K562 (cell line): ENCODE results near the gene NAGPA. TPM values are rescaled to one million over a fixed set of nuclear protein-coding genes. Genes with fewer than 3 reads are reported as not detected.
A peak's percentile ranks its signal among the peaks of the same experiment; 100 is the strongest.

ENCODE experiments used
- BCOR ChIP-seq: fragments of 450-650 bp; IDR thresholded peaks from 2 replicates; pipeline ENCODE4 v1.6.1; 2016
- HMG20B ChIP-seq: fragments of 250-450 bp; sonication (Bioruptor Pico); IDR thresholded peaks from 2 replicates; pipeline ENCODE4 v1.5.0; 2021; ENCODE audit warnings: mild to moderate bottlenecking
- KDM1A ChIP-seq, 2 experiments: fragments of 450-650 bp; IDR thresholded peaks; 2 replicates each; pipeline ENCODE4 v1.6.1; 2016; ENCODE audit warnings: mild to moderate bottlenecking in 2 of 2
- MTA3 ChIP-seq: fragments of 450-650 bp; formaldehyde crosslinking; IDR thresholded peaks from 2 replicates; pipeline ENCODE4 v1.6.1; 2017; ENCODE audit warnings: mild to moderate bottlenecking, borderline replicate concordance
- RFX5 ChIP-seq: IDR thresholded peaks from 2 replicates; pipeline ENCODE4 v1.6.1; 2011; ENCODE audit warnings: low read depth, mild to moderate bottlenecking, improper control_type of control experiment, low read length
- TARDBP ChIP-seq: fragments of 450-650 bp; IDR thresholded peaks from 2 replicates; pipeline ENCODE4 v1.6.1; 2016
- TEAD1 ChIP-seq, 2 experiments: fragments of 450-650 bp in 1 of 2; sonication (generic) in 1 of 2; formaldehyde crosslinking; IDR thresholded peaks; 2 replicates each; pipeline versions ENCODE4 v1.4.0 to v1.8.0; 2020 to 2022; ENCODE audit warnings: mild to moderate bottlenecking in 2 of 2, missing genetic modification reagents in 1 of 2
- polyA plus RNA-seq, 8 experiments: library from polyadenylated mRNA; depleted of rRNA in 4 of 8; stranded (reverse) in 5 of 8; unstranded in 3 of 8; fragments of >200 nt; fragmentation: Nextera tagmentation in 2 of 8; fragmentation: Illumina TruSeq in 1 of 8; extraction: Ambion mirVana in 2 of 8; extraction: Trizol in 1 of 8; gene quantifications; 2 replicates each; pipeline versions ENCODE4 v1.2.1 to v1.2.3, GENCODE V29; 2011 to 2014; ENCODE audit warnings: inconsistent platforms in 1 of 8, missing spikeins in 1 of 8
- total RNA-seq, 7 experiments: library from RNA; depleted of rRNA in 6 of 7; stranded (reverse); fragments of >200 nt in 6 of 7; fragmentation: Illumina TruSeq in 2 of 7; extraction: Trizol in 2 of 7; gene quantifications; 2 replicates each; pipeline versions ENCODE4 v1.2.1 to v1.2.3, GENCODE V29; 2011 to 2021; ENCODE audit warnings: low replicate concordance in 1 of 7
- TF ChIP-seq, protein P1 (sequence below), 2 experiments: fragments of 450-650 bp in 1 of 2; sonication (generic) in 1 of 2; formaldehyde crosslinking; conservative IDR thresholded peaks; 2 replicates each; pipeline versions ENCODE4 v1.4.0 to v1.8.1; 2020 to 2022; ENCODE audit warnings: mild to moderate bottlenecking in 1 of 2, missing genetic modification reagents in 1 of 2
- TF ChIP-seq, protein P2 (sequence below): fragments of 450-650 bp; IDR thresholded peaks from 2 replicates; pipeline ENCODE4 v1.6.1; 2018; ENCODE audit warnings: mild to moderate bottlenecking, low read depth; ENCODE audit not compliant: partially characterized antibody
- TF ChIP-seq, protein P3 (sequence below): IDR thresholded peaks from 3 replicates; pipeline ENCODE4 v1.6.1; 2011; ENCODE audit warnings: borderline replicate concordance, mild to moderate bottlenecking, moderate library complexity; ENCODE audit not compliant: insufficient read length; ENCODE audit errors: extremely low read depth

Gene NAGPA
- total and polyA plus RNA-seq, 9 of the 15 experiments (the other 6 are each of a cell fraction or from before 2014, with no cell fraction given): 0.15 to 12.7 (median 4.6) TPM

DNA sequence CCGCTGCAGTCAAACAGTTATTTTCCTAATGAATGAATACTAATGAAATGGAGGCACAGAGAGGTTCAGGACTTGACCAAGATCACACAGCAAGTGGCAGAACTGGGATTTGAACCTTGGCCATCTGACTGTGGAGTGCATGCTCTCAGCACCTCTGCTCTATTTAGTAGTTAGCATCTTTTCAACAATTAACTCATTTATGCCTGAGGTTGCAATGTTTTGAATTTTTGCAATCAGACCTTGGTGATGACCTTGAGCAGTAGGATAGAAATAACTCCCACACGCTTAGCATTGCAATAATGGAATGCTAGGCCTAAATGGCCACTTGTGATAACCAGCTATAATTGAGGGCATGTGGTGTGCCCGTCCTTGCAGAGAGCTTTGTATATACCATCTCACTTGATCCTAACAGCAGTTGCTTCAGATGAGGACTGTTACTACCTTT is 31.0 kb downstream of the NAGPA start (continued):
- TF ChIP-seq, protein P1, sequence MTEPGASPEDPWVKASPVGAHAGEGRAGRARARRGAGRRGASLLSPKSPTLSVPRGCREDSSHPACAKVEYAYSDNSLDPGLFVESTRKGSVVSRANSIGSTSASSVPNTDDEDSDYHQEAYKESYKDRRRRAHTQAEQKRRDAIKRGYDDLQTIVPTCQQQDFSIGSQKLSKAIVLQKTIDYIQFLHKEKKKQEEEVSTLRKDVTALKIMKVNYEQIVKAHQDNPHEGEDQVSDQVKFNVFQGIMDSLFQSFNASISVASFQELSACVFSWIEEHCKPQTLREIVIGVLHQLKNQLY (CRISPR knock-in tag; conservative IDR thresholded peaks at IDR 0.05): no peak
- TF ChIP-seq, protein P2, sequence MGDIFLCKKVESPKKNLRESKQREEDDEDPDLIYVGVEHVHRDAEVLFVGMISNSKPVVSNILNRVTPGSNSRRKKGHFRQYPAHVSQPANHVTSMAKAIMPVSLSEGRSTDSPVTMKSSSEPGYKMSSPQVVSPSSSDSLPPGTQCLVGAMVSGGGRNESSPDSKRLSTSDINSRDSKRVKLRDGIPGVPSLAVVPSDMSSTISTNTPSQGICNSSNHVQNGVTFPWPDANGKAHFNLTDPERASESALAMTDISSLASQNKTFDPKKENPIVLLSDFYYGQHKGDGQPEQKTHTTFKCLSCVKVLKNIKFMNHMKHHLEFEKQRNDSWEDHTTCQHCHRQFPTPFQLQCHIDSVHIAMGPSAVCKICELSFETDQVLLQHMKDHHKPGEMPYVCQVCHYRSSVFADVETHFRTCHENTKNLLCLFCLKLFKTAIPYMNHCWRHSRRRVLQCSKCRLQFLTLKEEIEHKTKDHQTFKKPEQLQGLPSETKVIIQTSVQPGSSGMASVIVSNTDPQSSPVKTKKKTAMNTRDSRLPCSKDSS: no peak
- TF ChIP-seq RFX5 (no peak), TARDBP (no peak), HMG20B (no peak), MTA3 (no peak), TEAD1 (CRISPR knock-in tag; IDR thresholded peaks at IDR 0.05) (no peak), KDM1A (IDR thresholded peaks at IDR 0.05) (0 out of 4 replicates have a peak, but pooled peaks of 1 of the 2 experiments have one; percentile 11), BCOR (0 out of 2 replicates have a peak, but pooled peaks have one; percentile 19)
- TF ChIP-seq, protein P3, sequence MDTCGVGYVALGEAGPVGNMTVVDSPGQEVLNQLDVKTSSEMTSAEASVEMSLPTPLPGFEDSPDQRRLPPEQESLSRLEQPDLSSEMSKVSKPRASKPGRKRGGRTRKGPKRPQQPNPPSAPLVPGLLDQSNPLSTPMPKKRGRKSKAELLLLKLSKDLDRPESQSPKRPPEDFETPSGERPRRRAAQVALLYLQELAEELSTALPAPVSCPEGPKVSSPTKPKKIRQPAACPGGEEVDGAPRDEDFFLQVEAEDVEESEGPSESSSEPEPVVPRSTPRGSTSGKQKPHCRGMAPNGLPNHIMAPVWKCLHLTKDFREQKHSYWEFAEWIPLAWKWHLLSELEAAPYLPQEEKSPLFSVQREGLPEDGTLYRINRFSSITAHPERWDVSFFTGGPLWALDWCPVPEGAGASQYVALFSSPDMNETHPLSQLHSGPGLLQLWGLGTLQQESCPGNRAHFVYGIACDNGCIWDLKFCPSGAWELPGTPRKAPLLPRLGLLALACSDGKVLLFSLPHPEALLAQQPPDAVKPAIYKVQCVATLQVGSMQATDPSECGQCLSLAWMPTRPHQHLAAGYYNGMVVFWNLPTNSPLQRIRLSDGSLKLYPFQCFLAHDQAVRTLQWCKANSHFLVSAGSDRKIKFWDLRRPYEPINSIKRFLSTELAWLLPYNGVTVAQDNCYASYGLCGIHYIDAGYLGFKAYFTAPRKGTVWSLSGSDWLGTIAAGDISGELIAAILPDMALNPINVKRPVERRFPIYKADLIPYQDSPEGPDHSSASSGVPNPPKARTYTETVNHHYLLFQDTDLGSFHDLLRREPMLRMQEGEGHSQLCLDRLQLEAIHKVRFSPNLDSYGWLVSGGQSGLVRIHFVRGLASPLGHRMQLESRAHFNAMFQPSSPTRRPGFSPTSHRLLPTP: no peak
